Stimulated activated CD8-positive, alpha-beta memory T cell treated with anti-CD3 and anti-CD28 coated beads, Interleukin-15, amount 100 ng/mL, for 24 hours (primary cell): ENCODE measurements around the gene MIPOL1.

Experiments
- DNase-seq: peaks from one replicate; pipeline ENCODE4 v3.0.0-alpha.2; 2020; ENCODE audit warnings: low read depth

MIPOL1 gene

GRCh38 chr14:37597914-37598746, 400.4 kb downstream of the MIPOL1 start:
- DNase-seq = no peak

- no peak for DNase-seq
Observed at GRCh38 chr14:37598747-37599506, 401.2 kb downstream of the MIPOL1 start.

GRCh38 chr14:37599507-37600368, 402.0 kb downstream of the MIPOL1 start:
- no peak for DNase-seq

GRCh38 chr14:37600880-37601741, 403.4 kb downstream of the MIPOL1 start:
- no peak for DNase-seq

GRCh38 chr14:37601865-37602264, 404.1 kb downstream of the MIPOL1 start:
- no peak for DNase-seq
